SK-N-SH treated with all-trans-retinoic acid at 6 μM for 48 hours (cell line): ENCODE results near the gene DPT.

Experiments used
- ATAC-seq: fragments of 200-7000 bp; cut with Tn5 transposase; 3 replicates; pipeline ENCODE4 v1.9.1; 2020; ENCODE audit warnings: mild to moderate bottlenecking, moderate library complexity
- ARNTL ChIP-seq: fragments of 450-650 bp; formaldehyde crosslinking; IDR thresholded peaks from 2 replicates; pipeline ENCODE4 v1.5.0; 2020; ENCODE audit warnings: low read depth, mild to moderate bottlenecking, moderate library complexity, borderline replicate concordance
- BACH2 ChIP-seq: fragments of 250-450 bp; sonication (Bioruptor Pico); IDR thresholded peaks from 2 replicates; pipeline ENCODE4 v1.9.0; 2021; ENCODE audit warnings: mild to moderate bottlenecking, borderline replicate concordance
- CSDC2 ChIP-seq: fragments of 250-450 bp; sonication (Bioruptor Pico); IDR thresholded peaks from 2 replicates; pipeline ENCODE4 v1.5.0; 2020; ENCODE audit warnings: mild to moderate bottlenecking, moderate library complexity
- CSRNP3 ChIP-seq: fragments of 250-450 bp; sonication (Bioruptor Pico); IDR thresholded peaks from 2 replicates; pipeline ENCODE4 v1.5.1; 2021; ENCODE audit warnings: mild to moderate bottlenecking, moderate library complexity
- ESRRG ChIP-seq: fragments of 250-450 bp; sonication (Bioruptor Pico); IDR thresholded peaks from 2 replicates; pipeline ENCODE4 v1.6.1; 2021; ENCODE audit warnings: mild to moderate bottlenecking
- ISL1 ChIP-seq: fragments of 250-450 bp; sonication (Bioruptor Pico); IDR thresholded peaks from 2 replicates; pipeline ENCODE4 v2.1.2; 2022; ENCODE audit warnings: mild to moderate bottlenecking, moderate library complexity
- OSR1 ChIP-seq: fragments of 250-450 bp; sonication (Bioruptor Pico); IDR thresholded peaks from 2 replicates; pipeline ENCODE4 v1.8.0; 2022; ENCODE audit warnings: moderate library complexity, mild to moderate bottlenecking, inconsistent platforms
- POU6F1 ChIP-seq: fragments of 250-450 bp; sonication (Bioruptor Pico); IDR thresholded peaks from 2 replicates; pipeline ENCODE4 v1.8.0; 2021; ENCODE audit warnings: low read depth, mild to moderate bottlenecking, moderate library complexity, borderline replicate concordance
- PPARA ChIP-seq: fragments of 250-450 bp; sonication (Bioruptor Pico); IDR thresholded peaks from 2 replicates; pipeline ENCODE4 v1.5.0; 2020; ENCODE audit warnings: mild to moderate bottlenecking, borderline replicate concordance
- RARB ChIP-seq: fragments of 250-450 bp; sonication (Bioruptor Pico); IDR thresholded peaks from 2 replicates; pipeline ENCODE4 v1.8.0; 2021; ENCODE audit warnings: mild to moderate bottlenecking, moderate library complexity
- SNAI2 ChIP-seq: fragments of 250-450 bp; sonication (Bioruptor Pico); IDR thresholded peaks from 2 replicates; pipeline ENCODE4 v1.5.0; 2020; ENCODE audit warnings: mild to moderate bottlenecking, moderate library complexity
- TCF4 ChIP-seq: fragments of 250-450 bp; sonication (Bioruptor Pico); IDR thresholded peaks from 2 replicates; pipeline ENCODE4 v1.8.0; 2021; ENCODE audit warnings: mild to moderate bottlenecking, moderate library complexity, borderline replicate concordance
- TOX ChIP-seq: fragments of 250-450 bp; sonication (Bioruptor Pico); IDR thresholded peaks from 2 replicates; pipeline ENCODE4 v1.8.0; 2021; ENCODE audit warnings: mild to moderate bottlenecking, moderate library complexity, borderline replicate concordance
- TSHZ2 ChIP-seq: fragments of 250-450 bp; sonication (Bioruptor Pico); IDR thresholded peaks from 2 replicates; pipeline ENCODE4 v1.5.0; 2020; ENCODE audit warnings: mild to moderate bottlenecking, moderate library complexity
- ZFP3 ChIP-seq: fragments of 250-450 bp; sonication (Bioruptor Pico); IDR thresholded peaks from 2 replicates; pipeline ENCODE4 v1.5.0; 2020; ENCODE audit warnings: mild to moderate bottlenecking, moderate library complexity
- ZFP30 ChIP-seq: fragments of 450-650 bp; formaldehyde crosslinking; IDR thresholded peaks from 2 replicates; pipeline ENCODE4 v1.5.0; 2022; ENCODE audit warnings: mild to moderate bottlenecking, moderate library complexity
- ZNF565 ChIP-seq: fragments of 450-650 bp; formaldehyde crosslinking; conservative IDR thresholded peaks from 2 replicates; pipeline ENCODE4 v1.5.0; 2020; ENCODE audit warnings: low read depth, mild to moderate bottlenecking, moderate library complexity
- ZNF70 ChIP-seq: fragments of 450-650 bp; formaldehyde crosslinking; IDR thresholded peaks from 2 replicates; pipeline ENCODE4 v1.5.0; 2020; ENCODE audit warnings: mild to moderate bottlenecking, moderate library complexity
- ZNF8 ChIP-seq: fragments of 450-650 bp; formaldehyde crosslinking; IDR thresholded peaks from 2 replicates; pipeline ENCODE4 v1.5.0; 2020; ENCODE audit warnings: mild to moderate bottlenecking, moderate library complexity
- TF ChIP-seq, protein P1 (sequence below): fragments of 250-450 bp; sonication (Bioruptor Pico); IDR thresholded peaks from 2 replicates; pipeline ENCODE4 v1.8.0; 2020; ENCODE audit warnings: mild to moderate bottlenecking, moderate library complexity, borderline replicate concordance
- TF ChIP-seq, protein P2 (sequence below): fragments of 250-450 bp; sonication (Bioruptor Pico); IDR thresholded peaks from 2 replicates; pipeline ENCODE4 v1.5.1; 2020; ENCODE audit warnings: low read depth, mild to moderate bottlenecking, moderate library complexity

The DPT gene

GRCh38 chr1:168733241-168733640, 4.2 kb upstream of the DPT start:
- ATAC-seq, result no peak
- no peak for TF ChIP-seq TSHZ2 (CRISPR knock-in tag)
- no peak for TF ChIP-seq RARB (CRISPR knock-in tag)
- TF ChIP-seq, protein P1, sequence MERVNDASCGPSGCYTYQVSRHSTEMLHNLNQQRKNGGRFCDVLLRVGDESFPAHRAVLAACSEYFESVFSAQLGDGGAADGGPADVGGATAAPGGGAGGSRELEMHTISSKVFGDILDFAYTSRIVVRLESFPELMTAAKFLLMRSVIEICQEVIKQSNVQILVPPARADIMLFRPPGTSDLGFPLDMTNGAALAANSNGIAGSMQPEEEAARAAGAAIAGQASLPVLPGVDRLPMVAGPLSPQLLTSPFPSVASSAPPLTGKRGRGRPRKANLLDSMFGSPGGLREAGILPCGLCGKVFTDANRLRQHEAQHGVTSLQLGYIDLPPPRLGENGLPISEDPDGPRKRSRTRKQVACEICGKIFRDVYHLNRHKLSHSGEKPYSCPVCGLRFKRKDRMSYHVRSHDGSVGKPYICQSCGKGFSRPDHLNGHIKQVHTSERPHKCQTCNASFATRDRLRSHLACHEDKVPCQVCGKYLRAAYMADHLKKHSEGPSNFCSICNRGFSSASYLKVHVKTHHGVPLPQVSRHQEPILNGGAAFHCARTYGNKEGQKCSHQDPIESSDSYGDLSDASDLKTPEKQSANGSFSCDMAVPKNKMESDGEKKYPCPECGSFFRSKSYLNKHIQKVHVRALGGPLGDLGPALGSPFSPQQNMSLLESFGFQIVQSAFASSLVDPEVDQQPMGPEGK (CRISPR knock-in tag), result no peak
- TF ChIP-seq ARNTL (CRISPR knock-in tag), result no peak
- no peak for TF ChIP-seq ZNF8 (CRISPR knock-in tag)
- no peak for TF ChIP-seq PPARA (CRISPR knock-in tag)
- no peak for TF ChIP-seq TOX (CRISPR knock-in tag)
- TF ChIP-seq TCF4 (CRISPR knock-in tag), result no peak
- no peak for TF ChIP-seq BACH2 (CRISPR knock-in tag)
- TF ChIP-seq CSDC2 (CRISPR knock-in tag), result no peak
- no peak for TF ChIP-seq ISL1 (CRISPR knock-in tag)
- TF ChIP-seq ESRRG (CRISPR knock-in tag), result no peak

DNA sequence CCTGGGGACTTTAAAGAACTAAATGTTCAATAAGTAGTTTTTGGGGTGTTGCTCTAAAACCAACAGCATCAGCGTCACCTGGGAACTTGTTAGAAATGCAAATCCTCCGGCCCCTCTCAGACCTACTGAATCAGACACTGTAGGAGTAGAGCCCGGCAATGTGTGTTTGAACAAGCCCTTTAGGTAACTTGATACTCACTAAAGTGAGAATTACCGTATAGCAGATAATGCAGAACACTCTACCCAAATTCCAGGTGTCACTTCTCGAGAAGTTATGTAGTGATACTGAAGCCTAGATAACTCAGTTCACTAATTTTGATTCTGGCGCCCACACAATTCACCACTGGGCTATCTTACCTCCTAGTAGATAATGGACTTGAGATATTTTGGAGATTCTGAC, 3.7 kb upstream of the DPT start:
- no peak for TF ChIP-seq TSHZ2 (CRISPR knock-in tag)
- TF ChIP-seq CSRNP3 (CRISPR knock-in tag), result no peak
- no peak for TF ChIP-seq ZFP30
- TF ChIP-seq, protein P2, sequence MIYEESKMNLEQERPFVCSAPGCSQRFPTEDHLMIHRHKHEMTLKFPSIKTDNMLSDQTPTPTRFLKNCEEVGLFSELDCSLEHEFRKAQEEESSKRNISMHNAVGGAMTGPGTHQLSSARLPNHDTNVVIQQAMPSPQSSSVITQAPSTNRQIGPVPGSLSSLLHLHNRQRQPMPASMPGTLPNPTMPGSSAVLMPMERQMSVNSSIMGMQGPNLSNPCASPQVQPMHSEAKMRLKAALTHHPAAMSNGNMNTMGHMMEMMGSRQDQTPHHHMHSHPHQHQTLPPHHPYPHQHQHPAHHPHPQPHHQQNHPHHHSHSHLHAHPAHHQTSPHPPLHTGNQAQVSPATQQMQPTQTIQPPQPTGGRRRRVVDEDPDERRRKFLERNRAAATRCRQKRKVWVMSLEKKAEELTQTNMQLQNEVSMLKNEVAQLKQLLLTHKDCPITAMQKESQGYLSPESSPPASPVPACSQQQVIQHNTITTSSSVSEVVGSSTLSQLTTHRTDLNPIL (CRISPR knock-in tag), result no peak
- TF ChIP-seq, protein P1 (CRISPR knock-in tag), result no peak
- no peak for TF ChIP-seq ZNF565 (CRISPR knock-in tag)
- TF ChIP-seq ISL1 (CRISPR knock-in tag), result no peak
- TF ChIP-seq ESRRG (CRISPR knock-in tag), result no peak
- no peak for TF ChIP-seq PPARA (CRISPR knock-in tag)
- no peak for TF ChIP-seq TCF4 (CRISPR knock-in tag)
- no peak for TF ChIP-seq ZNF70 (CRISPR knock-in tag)
- no peak for TF ChIP-seq ZNF8 (CRISPR knock-in tag)
- no peak for TF ChIP-seq POU6F1 (CRISPR knock-in tag)
- TF ChIP-seq OSR1, result no peak
- TF ChIP-seq ARNTL (CRISPR knock-in tag), result no peak
- TF ChIP-seq ZFP3 (CRISPR knock-in tag), result no peak
- TF ChIP-seq SNAI2 (CRISPR knock-in tag), result no peak
- ATAC-seq, result no peak
